HepG2 (cell line): ENCODE data around the gene TFAP2C. TPM values are rescaled to one million over a fixed set of nuclear protein-coding genes. Genes with fewer than 3 reads are reported as not detected.

Experiments used
- ATAC-seq: fragments of 200-7000 bp; cut with Tn5 transposase; 3 replicates; pipeline ENCODE4 v1.9.1; 2020; ENCODE audit warnings: mild to moderate bottlenecking, moderate library complexity
- BruUV-seq: library from RNA; stranded (reverse); fragments of 400-500 nt; replicated peaks from 2 replicates; lab custom pipeline; 2021; lab: Mats Ljungman, UMichigan
- CTCF ChIA-PET: fragments of 300-600 bp; formaldehyde crosslinking; extraction: SDS; loops from one replicate; lab custom pipeline; 2021; ENCODE audit warnings: low total read pairs, inconsistent platforms, low intra/inter-chr PET ratio; lab: Yijun Ruan, JAX
- POLR2A ChIA-PET: fragments of 350-600 bp; sonication (Branson Sonifier 250); formaldehyde crosslinking; loops from one replicate; lab custom pipeline; 2020; ENCODE audit warnings: antibody characterized with exemption, inconsistent platforms; lab: Yijun Ruan, JAX
- DNase-seq: peaks from one replicate; pipeline ENCODE4 v3.0.0-alpha.2; 2015; ENCODE audit warnings: low spot score
- FAIRE-seq: peaks from 3 replicates; lab custom pipeline; 2011; peaks lifted over from hg19 to GRCh38; lab: Jason Lieb, UNC
- H2AFZ ChIP-seq: one replicate; pipeline ENCODE4 v1.6.1; 2011; ENCODE audit warnings: low read length, inconsistent platforms
- H3K27ac ChIP-seq: fragments of 300-600 bp; 3 replicates; pipeline ENCODE4 v1.8.0; 2011; ENCODE audit warnings: mixed run types, mild to moderate bottlenecking, mixed read lengths, low read length, inconsistent platforms; ENCODE audit not compliant: insufficient read depth; ENCODE audit errors: extremely low read length
- H3K27me3 ChIP-seq, 2 experiments: fragments of 200-600 bp in 1 of 2; 2 replicates in 1 of 2; 3 replicates in 1 of 2; pipeline versions ENCODE4 v1.6.0 to v1.8.0; 2011; ENCODE audit warnings: low read length in 2 of 2, mild to moderate bottlenecking in 2 of 2, moderate library complexity in 2 of 2, inconsistent platforms in 1 of 2; ENCODE audit not compliant: insufficient read depth in 2 of 2, control insufficient read depth in 1 of 2
- H3K36me3 ChIP-seq, 2 experiments: fragments of 200-600 bp in 1 of 2; replicated peaks in 1 of 2; 2 replicates in 1 of 2; 3 replicates in 1 of 2; pipeline versions ENCODE4 v1.5.1 to v1.8.0; 2011; ENCODE audit warnings: low read length in 2 of 2, inconsistent platforms in 1 of 2; ENCODE audit not compliant: insufficient read depth in 2 of 2, control insufficient read depth in 1 of 2
- H3K4me1 ChIP-seq: 2 replicates; pipeline ENCODE4 v1.5.1; 2012; ENCODE audit warnings: low read length, inconsistent platforms; ENCODE audit not compliant: insufficient read depth
- H3K4me2 ChIP-seq: 2 replicates; pipeline ENCODE4 v1.6.0; 2011; ENCODE audit warnings: low read depth, low read length, inconsistent platforms
- H3K4me3 ChIP-seq, 3 experiments: fragments of 200-600 bp in 1 of 3; sonication (generic), shearing (Covaris generic) in 1 of 3; replicated peaks in 1 of 3; 2 replicates each; pipeline ENCODE4 v1.5.1; 2011 to 2016; ENCODE audit warnings: low read length in 3 of 3, inconsistent platforms in 2 of 3, low read depth in 2 of 3, mild to moderate bottlenecking in 2 of 3, control low read depth in 1 of 3, mixed read lengths in 1 of 3; ENCODE audit not compliant: insufficient read depth in 1 of 3
- H3K79me2 ChIP-seq: one replicate; pipeline ENCODE4 v1.6.1; 2011; ENCODE audit warnings: low read length, inconsistent platforms; ENCODE audit not compliant: insufficient read depth
- H3K9ac ChIP-seq: 2 replicates; pipeline ENCODE4 v1.6.0; 2011; ENCODE audit warnings: mild to moderate bottlenecking, low read depth, low read length, inconsistent platforms; ENCODE audit not compliant: insufficient read depth
- H3K9me3 ChIP-seq: 2 replicates; pipeline ENCODE4 v1.5.1; 2012; ENCODE audit warnings: mild to moderate bottlenecking, low read length
- H4K20me1 ChIP-seq: 2 replicates; pipeline ENCODE4 v1.6.0; 2011; ENCODE audit warnings: inconsistent platforms, mild to moderate bottlenecking, low read length, moderate library complexity; ENCODE audit not compliant: insufficient read depth
- BRD4 ChIP-seq: sonication (generic); formaldehyde crosslinking; IDR thresholded peaks from 2 replicates; pipeline ENCODE4 v1.4.0; 2020; ENCODE audit warnings: missing genetic modification reagents
- DNMT3B ChIP-seq: conservative IDR thresholded peaks from 2 replicates; pipeline ENCODE4 v1.6.1; 2016; ENCODE audit warnings: missing biosample characterization, control low read depth
- NONO ChIP-seq, 2 experiments: fragments of 450-650 bp in 1 of 2; sonication (generic) in 1 of 2; formaldehyde crosslinking in 1 of 2; IDR thresholded peaks in 1 of 2; conservative IDR thresholded peaks in 1 of 2; 2 replicates each; pipeline versions ENCODE4 v1.6.1 to v1.8.0; 2017 to 2022; ENCODE audit warnings: mild to moderate bottlenecking in 1 of 2, missing genetic modification reagents in 1 of 2, moderate library complexity in 1 of 2
- RORA ChIP-seq: sonication (generic); formaldehyde crosslinking; IDR thresholded peaks from 2 replicates; pipeline ENCODE4 v1.5.0; 2020; ENCODE audit warnings: mild to moderate bottlenecking, missing genetic modification reagents, moderate library complexity
- THYN1 ChIP-seq: sonication (generic); formaldehyde crosslinking; IDR thresholded peaks from 2 replicates; pipeline ENCODE4 v1.8.1; 2023; ENCODE audit warnings: low read depth, mild to moderate bottlenecking, moderate library complexity, missing genetic modification reagents, borderline replicate concordance
- ZNF296 ChIP-seq: sonication (generic); formaldehyde crosslinking; conservative IDR thresholded peaks from 2 replicates; pipeline ENCODE4 v1.5.0; 2020; ENCODE audit warnings: mild to moderate bottlenecking, missing genetic modification reagents
- ZNF605 ChIP-seq: sonication (generic); formaldehyde crosslinking; IDR thresholded peaks from 2 replicates; pipeline ENCODE4 v1.8.0; 2022; ENCODE audit warnings: mild to moderate bottlenecking, missing genetic modification reagents
- WGBS: methylation state at CpG from one replicate; pipeline ENCODE4 v1.1.6; 2017; ENCODE audit warnings: low lambda C conversion rate; 5-methylcytosine and 5-hydroxymethylcytosine counted together
- in situ Hi-C: cut with HindIII; loops from 2 replicates; pipeline ENCODE4 v1.10.0; 2017; ENCODE audit warnings: low pct_unique_long_range_greater_than_20kb; ENCODE audit not compliant: extremely low pct_ligation_motif_present
- intact Hi-C: fragments of 100-400 bp; cut with micrococcal nuclease; formaldehyde crosslinking; loops from one replicate; pipeline ENCODE4 v1.10.0; 2022; ENCODE audit not compliant: unreplicated experiment
- polyA plus RNA-seq, 8 experiments: library from polyadenylated mRNA; depleted of rRNA in 3 of 8; stranded (reverse) in 7 of 8; unstranded in 1 of 8; fragments of >200 nt; fragmentation: Illumina TruSeq in 4 of 8; extraction: Trizol in 4 of 8; gene quantifications; 2 replicates each; pipeline versions ENCODE4 v1.2.1 to v1.2.3, GENCODE V29; 2011 to 2016; ENCODE audit warnings: low read depth in 4 of 8, missing spikeins in 1 of 8, mixed read lengths in 1 of 8; ENCODE audit not compliant: insufficient read depth in 1 of 8
- total RNA-seq, 5 experiments: library from RNA; depleted of rRNA; stranded (reverse); fragments of >200 nt; fragmentation: Illumina TruSeq; extraction: Trizol; gene quantifications; 2 replicates each; pipeline ENCODE4 v1.2.3, GENCODE V29; 2016; ENCODE audit warnings: low read depth in 1 of 5
- TF ChIP-seq, protein P1 (sequence below): sonication (generic); formaldehyde crosslinking; IDR thresholded peaks from 2 replicates; pipeline ENCODE4 v1.4.0; 2020; ENCODE audit warnings: missing genetic modification reagents
- TF ChIP-seq, protein P2 (sequence below): sonication (generic); formaldehyde crosslinking; IDR thresholded peaks from 2 replicates; pipeline ENCODE4 v1.4.0; 2020; ENCODE audit warnings: missing genetic modification reagents, borderline replicate concordance

The TFAP2C gene
- total and polyA plus RNA-seq, 2 of the 13 experiments (the other 11 are each of a cell fraction or from before 2014, with no cell fraction given), result not detected

DNA sequence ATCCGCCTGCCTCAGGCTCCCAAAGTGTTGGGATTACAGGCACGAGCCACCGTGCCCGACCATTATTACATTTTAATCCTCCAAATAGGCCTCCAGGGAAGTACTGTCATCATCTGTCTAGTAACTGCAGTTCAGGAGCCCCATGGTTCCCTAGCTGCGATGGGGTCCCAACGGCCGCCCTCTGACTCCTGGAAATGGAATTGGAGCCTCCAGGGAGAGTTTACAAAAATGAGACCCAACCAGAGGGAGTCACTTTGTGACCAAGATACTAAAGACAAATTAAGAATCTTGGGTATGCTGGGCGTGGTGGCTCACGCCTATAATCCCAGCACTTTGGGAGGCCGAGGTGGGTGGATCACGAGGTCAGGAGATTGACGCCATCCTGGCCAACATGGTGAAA, 36.7 kb downstream of the TFAP2C start (continued):
- TF ChIP-seq RORA, result no peak
- TF ChIP-seq ZNF296 (CRISPR knock-in tag), result no peak

GRCh38 chr20:56673450-56673849, 44.3 kb downstream of the TFAP2C start:
- CTCF ChIA-PET, result no interaction called here

GRCh38 chr20:56676001-56676400, 46.9 kb downstream of the TFAP2C start:
- H3K4me2 ChIP-seq, result no peak overlapping the region
- no peak for ATAC-seq
- no peak for TF ChIP-seq BRD4 (CRISPR knock-in tag)
- TF ChIP-seq DNMT3B (CRISPR knock-in tag), result no peak
- TF ChIP-seq, protein P1, sequence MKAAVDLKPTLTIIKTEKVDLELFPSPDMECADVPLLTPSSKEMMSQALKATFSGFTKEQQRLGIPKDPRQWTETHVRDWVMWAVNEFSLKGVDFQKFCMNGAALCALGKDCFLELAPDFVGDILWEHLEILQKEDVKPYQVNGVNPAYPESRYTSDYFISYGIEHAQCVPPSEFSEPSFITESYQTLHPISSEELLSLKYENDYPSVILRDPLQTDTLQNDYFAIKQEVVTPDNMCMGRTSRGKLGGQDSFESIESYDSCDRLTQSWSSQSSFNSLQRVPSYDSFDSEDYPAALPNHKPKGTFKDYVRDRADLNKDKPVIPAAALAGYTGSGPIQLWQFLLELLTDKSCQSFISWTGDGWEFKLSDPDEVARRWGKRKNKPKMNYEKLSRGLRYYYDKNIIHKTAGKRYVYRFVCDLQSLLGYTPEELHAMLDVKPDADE (CRISPR knock-in tag), result no peak
- no peak for TF ChIP-seq THYN1
- TF ChIP-seq, all 625 proteins: peak for 0
- Histone ChIP-seq H3K9ac (no peak overlapping the region), H3K27me3 (peaks cover 0 to 18% of the 10 kb centered on the region in 2 experiments; a peak in 3 of 5 replicates), H4K20me1 (no peaks in the 10 kb centered on the region), H3K4me1 (no peaks in the 10 kb centered on the region), H3K79me2 (no peaks in the 10 kb centered on the region), H3K4me3 (no peak overlapping the region), H2AFZ (no peak overlapping the region), H3K27ac (no peak overlapping the region), H3K36me3 (no peaks in the 10 kb centered on the region), H3K9me3 (no peaks in the 10 kb centered on the region)
- DNase-seq (no peak), FAIRE-seq (no peak)
- WGBS, result 40% methylated on average over 12 of the region's 12 CpGs
- BruUV-seq, result no TSS peak
- intact Hi-C loops (no loop called here), in situ Hi-C loops (no loop called here)
- ChIA-PET POLR2A (no interaction called here), CTCF (no interaction called here)

More at GRCh38 chr20:56673450-56673849, 44.3 kb downstream of the TFAP2C start:
- Histone ChIP-seq H3K27ac (no peak overlapping the region), H3K4me2 (no peak overlapping the region), H3K4me1 (no peaks in the 10 kb centered on the region), H3K79me2 (no peaks in the 10 kb centered on the region), H3K9me3 (no peaks in the 10 kb centered on the region), H4K20me1 (no peaks in the 10 kb centered on the region), H3K27me3 (peaks cover 0 to 18% of the 10 kb centered on the region in 2 experiments; a peak in 3 of 5 replicates), H3K36me3 (no peaks in the 10 kb centered on the region), H3K9ac (no peak overlapping the region), H2AFZ (no peak overlapping the region), H3K4me3 (no peak overlapping the region)
- no TSS peak for BruUV-seq
- no peak for DNase-seq
- no peak for ATAC-seq
- TF ChIP-seq NONO (IDR thresholded peaks at IDR 0.05), result no peak
- no peak for TF ChIP-seq NONO (CRISPR knock-in tag; conservative IDR thresholded peaks at IDR 0.05)
- TF ChIP-seq, protein P2, sequence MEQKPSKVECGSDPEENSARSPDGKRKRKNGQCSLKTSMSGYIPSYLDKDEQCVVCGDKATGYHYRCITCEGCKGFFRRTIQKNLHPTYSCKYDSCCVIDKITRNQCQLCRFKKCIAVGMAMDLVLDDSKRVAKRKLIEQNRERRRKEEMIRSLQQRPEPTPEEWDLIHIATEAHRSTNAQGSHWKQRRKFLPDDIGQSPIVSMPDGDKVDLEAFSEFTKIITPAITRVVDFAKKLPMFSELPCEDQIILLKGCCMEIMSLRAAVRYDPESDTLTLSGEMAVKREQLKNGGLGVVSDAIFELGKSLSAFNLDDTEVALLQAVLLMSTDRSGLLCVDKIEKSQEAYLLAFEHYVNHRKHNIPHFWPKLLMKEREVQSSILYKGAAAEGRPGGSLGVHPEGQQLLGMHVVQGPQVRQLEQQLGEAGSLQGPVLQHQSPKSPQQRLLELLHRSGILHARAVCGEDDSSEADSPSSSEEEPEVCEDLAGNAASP, result no peak
- TF ChIP-seq ZNF605 (CRISPR knock-in tag), result no peak
- intact Hi-C loops (no loop called here), in situ Hi-C loops (no loop called here)
- no peak for FAIRE-seq
- POLR2A ChIA-PET, result no interaction called here
- 18% methylated on average over 5 of the region's 5 CpGs for WGBS
